Tibial nerve (tissue), 4 donors: ENCODE data around the gene NTNG1. TPM values are rescaled to one million over a fixed set of nuclear protein-coding genes. Genes with fewer than 3 reads are reported as not detected.
"Not testable (repeated sequence)": the region's sequence is repeated elsewhere in the genome, so short reads cannot be mapped to it uniquely, and the experiment has no call there.

Source experiments
- DNase-seq, 2 donors: peaks; one replicate each; pipeline ENCODE4 v3.0.0-alpha.2; 2019; ENCODE audit warnings: low spot score in 2 of 2
- H3K27ac ChIP-seq, 4 donors: fragments of 200-600 bp; sonication (generic) in 3 of 4; one replicate each; pipeline ENCODE4 v1.5.1; 2017 to 2019; ENCODE audit warnings: mild to moderate bottlenecking in 1 of 4
- H3K27me3 ChIP-seq, 2 donors: fragments of 200-600 bp; sonication (generic) in 1 of 2; one replicate each; pipeline versions ENCODE4 v1.5.1 to v1.6.0; 2017 to 2019
- H3K36me3 ChIP-seq, 3 donors: fragments of 200-600 bp; sonication (generic); one replicate each; pipeline ENCODE4 v1.5.1; 2018 to 2019
- H3K4me1 ChIP-seq, 4 donors: fragments of 200-600 bp; sonication (generic) in 3 of 4; one replicate each; pipeline ENCODE4 v1.5.1; 2017 to 2019
- H3K4me3 ChIP-seq, 4 donors: fragments of 200-600 bp; sonication (generic) in 3 of 4; one replicate each; pipeline ENCODE4 v1.5.1; 2017 to 2019; ENCODE audit warnings: mild to moderate bottlenecking in 1 of 4, moderate library complexity in 1 of 4
- H3K9me3 ChIP-seq, 4 donors: fragments of 200-600 bp; sonication (generic) in 3 of 4; one replicate each; pipeline ENCODE4 v1.5.1; 2017 to 2019
- EP300 ChIP-seq, 2 donors: sonication (generic); formaldehyde crosslinking; IDR thresholded peaks; one replicate each; pipeline ENCODE4 v1.6.1; 2017; ENCODE audit warnings: antibody characterized with exemption in 2 of 2, mild to moderate bottlenecking in 1 of 2
- POLR2A ChIP-seq, 2 donors: fragments of 450-650 bp; IDR thresholded peaks; one replicate each; pipeline ENCODE4 v1.6.1; 2017; ENCODE audit warnings: antibody characterized with exemption in 2 of 2, mild to moderate bottlenecking in 2 of 2, moderate library complexity in 2 of 2
- WGBS, 2 donors: methylation state at CpG; one replicate each; pipeline ENCODE4 v1.1.5; 2018; 5-methylcytosine and 5-hydroxymethylcytosine counted together
- total RNA-seq, 4 donors: library from RNA; depleted of rRNA; stranded (reverse); fragments of >200 nt; gene quantifications; one replicate each; pipeline ENCODE4 v1.1.0, GENCODE V29; 2016
- TF ChIP-seq, protein P1 (sequence below), 5 experiments: fragments of 200-600 bp in 3 of 5; fragments of 450-650 bp in 2 of 5; sonication (generic) in 3 of 5; IDR thresholded peaks; one replicate each; pipeline ENCODE4 v1.5.1; 2016 to 2019; ENCODE audit warnings: antibody characterized with exemption in 5 of 5, mild to moderate bottlenecking in 3 of 5, moderate library complexity in 2 of 5

The NTNG1 gene
- total RNA-seq, 4 donors from 2014 or later = 1.4 to 6.6 (median 3.9) TPM

DNA sequence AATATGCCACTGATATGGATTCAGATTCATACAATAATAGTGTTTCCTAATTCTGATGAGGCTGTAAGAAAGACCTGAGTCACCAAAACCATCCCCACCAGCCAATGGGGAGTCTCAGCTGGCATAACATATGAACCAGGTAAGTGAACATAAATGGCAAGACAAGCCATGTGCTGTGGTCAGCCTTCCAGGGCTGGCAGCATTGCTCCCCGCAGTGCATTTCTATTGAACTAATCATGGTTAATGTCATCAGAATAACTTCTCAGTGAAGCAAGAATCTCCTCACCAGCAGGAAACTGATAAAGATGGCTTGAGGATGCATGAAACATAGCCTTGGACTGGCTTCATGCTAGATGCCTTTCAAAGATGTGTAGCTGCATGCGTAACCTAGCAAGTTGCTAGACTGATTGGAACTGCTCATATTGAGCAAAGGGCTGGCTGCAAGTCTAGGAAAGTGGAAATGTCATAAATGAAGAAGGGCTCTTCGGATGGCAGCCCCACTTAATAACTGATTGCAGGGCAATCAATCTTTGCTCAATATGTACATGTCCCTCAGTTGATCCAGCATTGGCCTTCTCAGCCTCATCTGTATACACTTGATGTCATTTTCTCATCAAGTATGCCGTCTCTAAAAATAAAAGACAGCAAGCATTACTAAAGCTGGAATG, 88.0 kb downstream of the NTNG1 start:
- no peaks in the 10 kb centered on the region for H3K4me1 ChIP-seq
- no peak for DNase-seq
- no peak overlapping the region for H3K27ac ChIP-seq
- H3K9me3 ChIP-seq = no peaks in the 10 kb centered on the region
- no peak overlapping the region for H3K4me3 ChIP-seq
- 90 to 92% methylated on average over 4 of the region's 4 CpGs for WGBS, 2 donors
- no peaks in the 10 kb centered on the region for H3K36me3 ChIP-seq
- TF ChIP-seq, protein P1, sequence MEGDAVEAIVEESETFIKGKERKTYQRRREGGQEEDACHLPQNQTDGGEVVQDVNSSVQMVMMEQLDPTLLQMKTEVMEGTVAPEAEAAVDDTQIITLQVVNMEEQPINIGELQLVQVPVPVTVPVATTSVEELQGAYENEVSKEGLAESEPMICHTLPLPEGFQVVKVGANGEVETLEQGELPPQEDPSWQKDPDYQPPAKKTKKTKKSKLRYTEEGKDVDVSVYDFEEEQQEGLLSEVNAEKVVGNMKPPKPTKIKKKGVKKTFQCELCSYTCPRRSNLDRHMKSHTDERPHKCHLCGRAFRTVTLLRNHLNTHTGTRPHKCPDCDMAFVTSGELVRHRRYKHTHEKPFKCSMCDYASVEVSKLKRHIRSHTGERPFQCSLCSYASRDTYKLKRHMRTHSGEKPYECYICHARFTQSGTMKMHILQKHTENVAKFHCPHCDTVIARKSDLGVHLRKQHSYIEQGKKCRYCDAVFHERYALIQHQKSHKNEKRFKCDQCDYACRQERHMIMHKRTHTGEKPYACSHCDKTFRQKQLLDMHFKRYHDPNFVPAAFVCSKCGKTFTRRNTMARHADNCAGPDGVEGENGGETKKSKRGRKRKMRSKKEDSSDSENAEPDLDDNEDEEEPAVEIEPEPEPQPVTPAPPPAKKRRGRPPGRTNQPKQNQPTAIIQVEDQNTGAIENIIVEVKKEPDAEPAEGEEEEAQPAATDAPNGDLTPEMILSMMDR (IDR thresholded peaks at IDR 0.05) = no peak
- TF ChIP-seq EP300 (IDR thresholded peaks at IDR 0.05) (no peak), POLR2A (IDR thresholded peaks at IDR 0.05) (no peak)
- no peaks in the 10 kb centered on the region for H3K27me3 ChIP-seq

DNA sequence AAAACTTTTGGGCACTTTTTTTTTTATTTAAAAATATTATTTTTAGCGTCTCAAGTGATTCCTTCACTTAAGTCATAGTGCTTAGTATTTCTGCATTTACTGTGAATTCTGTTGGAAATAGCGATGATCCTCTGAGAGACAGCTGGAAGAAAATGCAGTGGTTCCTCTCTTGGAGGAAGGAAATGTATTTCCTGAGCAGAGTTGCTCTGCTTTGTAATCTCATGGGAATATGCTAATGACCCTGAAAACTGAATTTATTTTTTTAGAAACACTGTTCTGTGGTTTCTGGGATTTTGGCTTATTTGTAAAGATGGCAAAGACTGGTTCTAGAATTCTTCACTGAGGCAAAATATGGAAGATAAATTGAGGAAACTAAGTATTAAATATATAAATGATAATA, 88.9 kb downstream of the NTNG1 start:
- Histone ChIP-seq H3K4me3 (no peak overlapping the region), H3K27ac (no peak overlapping the region), H3K36me3 (no peaks in the 10 kb centered on the region), H3K4me1 (no peaks in the 10 kb centered on the region), H3K27me3 (no peaks in the 10 kb centered on the region), H3K9me3 (no peaks in the 10 kb centered on the region)
- 62 to 72% methylated on average over 2 of the region's 2 CpGs for WGBS, 2 donors
- TF ChIP-seq, protein P1 (IDR thresholded peaks at IDR 0.05) = no peak
- no peak for TF ChIP-seq POLR2A (IDR thresholded peaks at IDR 0.05)
- no peak for DNase-seq

DNA sequence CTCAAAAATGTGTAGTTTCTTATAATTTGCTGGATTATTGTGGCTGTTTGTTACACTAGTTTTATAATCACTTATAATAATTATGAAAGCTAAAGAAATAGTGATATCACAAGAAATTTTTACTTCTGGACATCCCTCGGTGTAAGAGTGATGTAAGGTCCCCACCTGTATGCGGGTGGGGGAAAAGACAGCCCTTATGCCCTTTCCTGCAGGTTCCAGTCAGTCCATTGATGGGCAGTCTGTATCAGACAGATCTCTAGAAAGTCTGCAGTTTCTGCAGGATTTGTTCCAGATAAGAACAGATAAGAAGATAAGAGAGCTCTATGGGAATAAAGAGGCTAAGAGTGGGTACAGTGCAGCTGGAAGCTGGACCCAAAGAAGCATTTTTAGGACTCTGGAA, 89.3 kb downstream of the NTNG1 start:
- Histone ChIP-seq H3K4me3 (no peak overlapping the region), H3K9me3 (no peaks in the 10 kb centered on the region), H3K27me3 (no peaks in the 10 kb centered on the region), H3K36me3 (no peaks in the 10 kb centered on the region), H3K27ac (no peak overlapping the region), H3K4me1 (no peaks in the 10 kb centered on the region)
- 95 to 97% methylated on average over 2 of the region's 2 CpGs for WGBS, 2 donors
- DNase-seq = no peak
- TF ChIP-seq POLR2A (IDR thresholded peaks at IDR 0.05) = no peak
- TF ChIP-seq EP300 (IDR thresholded peaks at IDR 0.05) = no peak

DNA sequence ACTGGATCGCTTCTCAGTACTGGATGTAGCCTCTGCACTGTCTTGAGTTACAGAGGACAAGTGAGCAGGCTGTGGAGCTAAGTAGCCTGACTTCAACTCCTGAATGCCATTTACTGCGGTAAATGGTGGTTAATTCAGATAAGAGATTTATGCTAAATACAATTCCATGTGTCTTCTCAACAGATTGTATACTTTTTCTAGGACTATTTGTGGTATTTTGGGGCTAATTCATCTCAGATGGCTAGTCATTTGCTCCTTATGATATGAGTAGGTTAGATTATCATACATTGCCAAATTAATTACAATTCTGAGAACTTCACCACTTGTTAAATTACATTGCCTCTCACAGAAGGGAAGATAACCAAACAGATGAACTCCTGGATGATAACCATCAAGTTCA, 90.5 kb downstream of the NTNG1 start:
- Histone ChIP-seq H3K9me3 (peaks cover 0 to 1% (median 0%) of the 10 kb centered on the region in 4 donors), H3K36me3 (no peaks in the 10 kb centered on the region), H3K27me3 (no peaks in the 10 kb centered on the region), H3K27ac (no peak overlapping the region), H3K4me1 (no peaks in the 10 kb centered on the region), H3K4me3 (no peak overlapping the region)
- 86 to 89% methylated on average over 2 of the region's 2 CpGs for WGBS, 2 donors
- no peak for DNase-seq
- no peak for TF ChIP-seq EP300 (IDR thresholded peaks at IDR 0.05)
- no peak for TF ChIP-seq POLR2A (IDR thresholded peaks at IDR 0.05)
- TF ChIP-seq, protein P1 (IDR thresholded peaks at IDR 0.05) = no peak

DNA sequence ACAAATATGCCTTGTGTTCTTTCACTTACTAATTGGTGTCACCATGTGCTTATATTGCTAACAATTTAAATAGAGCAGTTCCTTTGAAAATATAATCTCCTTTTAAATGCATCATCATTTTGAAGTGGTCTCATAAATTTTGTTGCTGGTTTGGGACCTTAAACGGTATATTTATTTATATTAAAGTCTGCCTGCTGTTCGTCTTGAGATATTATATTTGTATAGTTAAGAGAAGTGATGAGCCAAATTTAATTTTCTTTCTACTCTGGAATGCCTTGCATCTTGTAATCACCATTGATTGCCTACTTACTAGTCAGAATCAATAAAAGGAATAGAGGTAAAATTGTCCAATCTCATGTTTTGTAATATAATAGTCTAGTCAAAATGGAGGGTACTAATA, 91.6 kb downstream of the NTNG1 start:
- WGBS, 2 donors = 78 to 89% methylated on average over 2 of the region's 2 CpGs
- Histone ChIP-seq H3K27me3 (no peaks in the 10 kb centered on the region), H3K4me1 (no peaks in the 10 kb centered on the region), H3K36me3 (no peaks in the 10 kb centered on the region), H3K4me3 (no peak overlapping the region), H3K9me3 (peaks cover 0 to 13% (median 2%) of the 10 kb centered on the region in 4 donors), H3K27ac (no peak overlapping the region)
- TF ChIP-seq, protein P1 (IDR thresholded peaks at IDR 0.05) = no peak
- TF ChIP-seq POLR2A (IDR thresholded peaks at IDR 0.05) (no peak), EP300 (IDR thresholded peaks at IDR 0.05) (no peak)
- DNase-seq = no peak

DNA sequence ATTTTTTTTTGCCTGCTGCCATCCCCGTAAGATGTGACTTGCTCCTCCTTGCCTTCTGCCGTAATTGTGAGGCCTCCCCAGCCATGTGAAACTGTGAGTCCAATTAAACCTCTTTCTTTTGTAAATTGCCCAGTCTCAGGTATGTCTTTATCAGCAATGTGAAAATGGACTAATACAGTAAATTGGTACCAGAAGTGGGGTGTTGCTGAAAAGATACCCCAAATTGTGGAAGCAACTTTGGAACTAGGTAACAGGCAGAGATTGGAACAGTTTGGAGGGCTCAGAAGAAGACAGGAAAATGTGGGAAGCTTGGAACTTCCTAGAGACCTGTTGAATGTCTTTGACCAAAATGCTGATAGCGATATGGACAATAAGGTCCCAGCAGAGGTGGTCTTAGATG, 95.9 kb downstream of the NTNG1 start:
- H3K4me3 ChIP-seq, H3K27ac ChIP-seq, H3K36me3 ChIP-seq, DNase-seq, H3K27me3 ChIP-seq, H3K4me1 ChIP-seq: not testable (repeated sequence)
- 95 to 97% methylated on average over 3 of the region's 3 CpGs for WGBS, 2 donors
- peaks cover 0 to 19% (median 2%) of the 10 kb centered on the region in 4 donors for H3K9me3 ChIP-seq
